Neural cell (in vitro differentiated cells): ENCODE measurements around the gene EFCAB12. TPM values are rescaled to one million over a fixed set of nuclear protein-coding genes. Genes with fewer than 3 reads are reported as not detected.

Experiments used
- H2AFZ ChIP-seq: fragments of 200-600, 300-800 bp; sonication (generic), shearing (Covaris generic); 2 replicates; pipeline ENCODE4 v1.6.0; 2014; ENCODE audit warnings: low read depth, mild to moderate bottlenecking, antibody characterized with exemption, low read length, moderate library complexity
- H3F3A ChIP-seq: fragments of 200-600 bp; shearing (Covaris generic); 2 replicates; pipeline ENCODE4 v1.6.1; 2016; ENCODE audit warnings: mild to moderate bottlenecking, moderate library complexity, mixed read lengths, antibody characterized with exemption, low read length; ENCODE audit not compliant: insufficient read depth, poor library complexity, severe bottlenecking
- H3K27ac ChIP-seq: fragments of 200-600, 300-800 bp; sonication (generic), shearing (Covaris generic); 2 replicates; pipeline ENCODE4 v1.5.1; 2014; ENCODE audit warnings: mild to moderate bottlenecking, low read length, moderate library complexity
- H3K27me3 ChIP-seq: fragments of 300-800, 200-600 bp; sonication (generic), shearing (Covaris generic); 2 replicates; pipeline ENCODE4 v1.6.0; 2014; ENCODE audit warnings: mild to moderate bottlenecking, low read depth, low read length, moderate library complexity; ENCODE audit not compliant: insufficient read depth
- H3K36me3 ChIP-seq: fragments of 300-800, 200-600 bp; sonication (generic), shearing (Covaris generic); 2 replicates; pipeline ENCODE4 v1.5.1; 2014; ENCODE audit warnings: mild to moderate bottlenecking, antibody characterized with exemption, low read length, moderate library complexity; ENCODE audit not compliant: insufficient read depth
- H3K4me2 ChIP-seq: fragments of 300-800, 200-600 bp; sonication (generic), shearing (Covaris generic); 2 replicates; pipeline ENCODE4 v1.6.0; 2014; ENCODE audit warnings: mild to moderate bottlenecking, low read length
- H3K4me3 ChIP-seq: fragments of 300-800, 200-600 bp; sonication (generic), shearing (Covaris generic); 2 replicates; pipeline ENCODE4 v1.5.1; 2014; ENCODE audit warnings: mild to moderate bottlenecking, low read length, moderate library complexity
- H3K79me2 ChIP-seq: fragments of 200-600 bp; shearing (Covaris generic); replicated peaks from 2 replicates; pipeline ENCODE4 v1.6.0; 2014; ENCODE audit warnings: mild to moderate bottlenecking, low read length, moderate library complexity; ENCODE audit not compliant: insufficient read depth
- H3K9ac ChIP-seq: fragments of 300-800, 200-600 bp; sonication (generic), shearing (Covaris generic); 2 replicates; pipeline ENCODE4 v1.6.1; 2016; ENCODE audit warnings: mild to moderate bottlenecking, low read length, mixed read lengths
- H3K9me2 ChIP-seq: fragments of 200-600 bp; shearing (Covaris generic); 2 replicates; pipeline ENCODE4 v1.6.1; 2016; ENCODE audit warnings: mild to moderate bottlenecking, low read length, mixed read lengths; ENCODE audit not compliant: insufficient read depth
- H3K9me3 ChIP-seq: fragments of 200-600, 300-800 bp; sonication (generic), shearing (Covaris generic); 2 replicates; pipeline ENCODE4 v1.6.1; 2016; ENCODE audit warnings: mild to moderate bottlenecking, mixed run types, low read length, moderate library complexity, mixed read lengths
- H4K20me1 ChIP-seq: fragments of 200-600 bp; shearing (Covaris generic); 2 replicates; pipeline ENCODE4 v1.6.1; 2016; ENCODE audit warnings: mild to moderate bottlenecking, mixed run types; ENCODE audit not compliant: insufficient read depth
- EP300 ChIP-seq: fragments of 450-650 bp; conservative IDR thresholded peaks from 2 replicates; pipeline ENCODE4 v1.6.1; 2014; ENCODE audit warnings: antibody characterized with exemption, mild to moderate bottlenecking, moderate library complexity; ENCODE audit not compliant: poor library complexity, severe bottlenecking
- EZH2 ChIP-seq: fragments of 200-600, 300-800 bp; shearing (Covaris generic), sonication (generic); IDR thresholded peaks from 2 replicates; pipeline ENCODE4 v1.6.1; 2014; ENCODE audit warnings: antibody characterized with exemption, low read length, borderline replicate concordance, mild to moderate bottlenecking; ENCODE audit not compliant: insufficient read depth, poor library complexity, severe bottlenecking
- MXI1 ChIP-seq: fragments of 450-650 bp; conservative IDR thresholded peaks from 2 replicates; pipeline ENCODE4 v1.6.1; 2014; ENCODE audit warnings: antibody characterized with exemption, mild to moderate bottlenecking; ENCODE audit not compliant: poor library complexity, severe bottlenecking
- POLR2AphosphoS5 ChIP-seq: IDR thresholded peaks from 2 replicates; pipeline ENCODE4 v1.6.1; 2012
- RAD21 ChIP-seq: fragments of 450-650 bp; conservative IDR thresholded peaks from 2 replicates; pipeline ENCODE4 v1.6.1; 2014; ENCODE audit warnings: antibody characterized with exemption, mild to moderate bottlenecking, moderate library complexity
- SMC3 ChIP-seq: fragments of 450-650 bp; conservative IDR thresholded peaks from 2 replicates; pipeline ENCODE4 v1.6.1; 2014; ENCODE audit warnings: antibody characterized with exemption, mild to moderate bottlenecking, moderate library complexity; ENCODE audit not compliant: poor library complexity
- TAF1 ChIP-seq: IDR thresholded peaks from 2 replicates; pipeline ENCODE4 v1.6.1; 2012; ENCODE audit warnings: low read depth
- polyA plus RNA-seq: library from polyadenylated mRNA; depleted of rRNA; stranded (reverse); fragments of >200 nt; gene quantifications from 2 replicates; pipeline ENCODE4 v1.2.3, GENCODE V29; 2014
- TF ChIP-seq, protein P1 (sequence below): IDR thresholded peaks from 2 replicates; pipeline ENCODE4 v1.6.1; 2012; ENCODE audit warnings: borderline replicate concordance
- TF ChIP-seq, protein P2 (sequence below): fragments of 450-650 bp; IDR thresholded peaks from 2 replicates; pipeline ENCODE4 v1.5.1; 2014; ENCODE audit warnings: antibody characterized with exemption, mild to moderate bottlenecking, moderate library complexity; ENCODE audit not compliant: poor library complexity, severe bottlenecking

The EFCAB12 gene
- polyA plus RNA-seq, 1 donor from 2014 or later: 0.32 TPM

DNA sequence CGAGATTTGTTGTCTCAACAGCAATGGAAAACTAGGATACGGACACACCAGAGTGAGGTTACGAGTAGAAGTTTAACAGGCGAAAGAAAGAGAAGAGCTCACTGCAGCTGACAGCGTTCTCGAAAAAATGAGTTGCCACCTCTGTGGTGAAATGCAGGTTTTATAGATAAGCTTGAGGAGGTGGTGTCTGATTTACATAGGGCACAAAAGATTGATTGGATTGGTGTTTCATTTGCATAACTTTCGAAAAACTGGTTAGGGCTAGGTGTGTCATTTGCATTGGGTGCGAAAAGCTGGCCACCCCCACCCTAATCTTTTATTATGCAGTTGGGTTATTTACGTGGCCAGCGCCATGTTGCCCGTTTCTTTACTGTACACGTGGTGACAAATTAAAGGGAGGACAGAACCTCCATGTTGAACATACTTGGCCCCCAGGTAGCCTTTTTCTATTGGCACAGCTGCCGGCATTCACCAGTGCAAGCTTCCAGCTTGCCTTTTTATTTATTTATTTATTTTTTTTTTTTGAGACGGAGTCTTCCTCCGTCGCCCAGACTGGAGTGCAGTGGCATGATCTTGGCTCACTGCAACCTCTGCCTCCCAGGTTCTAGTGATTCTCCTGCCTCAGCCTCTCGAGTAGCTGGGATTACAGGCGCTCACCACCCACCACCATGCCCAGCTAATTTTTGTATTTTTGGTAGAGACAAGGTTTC lies 19.9 kb upstream of the EFCAB12 start:
- no peak overlapping the region for H3K4me3 ChIP-seq
- no peaks in the 10 kb centered on the region for H3K27me3 ChIP-seq
- no peaks in the 10 kb centered on the region for H3K9me3 ChIP-seq
- no peak overlapping the region for H2AFZ ChIP-seq
- TF ChIP-seq POLR2AphosphoS5 (no peak), RAD21 (no peak), EP300 (no peak), TAF1 (no peak), MXI1 (no peak), SMC3 (no peak), EZH2 (no peak)
- TF ChIP-seq, protein P1, sequence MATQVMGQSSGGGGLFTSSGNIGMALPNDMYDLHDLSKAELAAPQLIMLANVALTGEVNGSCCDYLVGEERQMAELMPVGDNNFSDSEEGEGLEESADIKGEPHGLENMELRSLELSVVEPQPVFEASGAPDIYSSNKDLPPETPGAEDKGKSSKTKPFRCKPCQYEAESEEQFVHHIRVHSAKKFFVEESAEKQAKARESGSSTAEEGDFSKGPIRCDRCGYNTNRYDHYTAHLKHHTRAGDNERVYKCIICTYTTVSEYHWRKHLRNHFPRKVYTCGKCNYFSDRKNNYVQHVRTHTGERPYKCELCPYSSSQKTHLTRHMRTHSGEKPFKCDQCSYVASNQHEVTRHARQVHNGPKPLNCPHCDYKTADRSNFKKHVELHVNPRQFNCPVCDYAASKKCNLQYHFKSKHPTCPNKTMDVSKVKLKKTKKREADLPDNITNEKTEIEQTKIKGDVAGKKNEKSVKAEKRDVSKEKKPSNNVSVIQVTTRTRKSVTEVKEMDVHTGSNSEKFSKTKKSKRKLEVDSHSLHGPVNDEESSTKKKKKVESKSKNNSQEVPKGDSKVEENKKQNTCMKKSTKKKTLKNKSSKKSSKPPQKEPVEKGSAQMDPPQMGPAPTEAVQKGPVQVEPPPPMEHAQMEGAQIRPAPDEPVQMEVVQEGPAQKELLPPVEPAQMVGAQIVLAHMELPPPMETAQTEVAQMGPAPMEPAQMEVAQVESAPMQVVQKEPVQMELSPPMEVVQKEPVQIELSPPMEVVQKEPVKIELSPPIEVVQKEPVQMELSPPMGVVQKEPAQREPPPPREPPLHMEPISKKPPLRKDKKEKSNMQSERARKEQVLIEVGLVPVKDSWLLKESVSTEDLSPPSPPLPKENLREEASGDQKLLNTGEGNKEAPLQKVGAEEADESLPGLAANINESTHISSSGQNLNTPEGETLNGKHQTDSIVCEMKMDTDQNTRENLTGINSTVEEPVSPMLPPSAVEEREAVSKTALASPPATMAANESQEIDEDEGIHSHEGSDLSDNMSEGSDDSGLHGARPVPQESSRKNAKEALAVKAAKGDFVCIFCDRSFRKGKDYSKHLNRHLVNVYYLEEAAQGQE: no peak
- TF ChIP-seq, protein P2, sequence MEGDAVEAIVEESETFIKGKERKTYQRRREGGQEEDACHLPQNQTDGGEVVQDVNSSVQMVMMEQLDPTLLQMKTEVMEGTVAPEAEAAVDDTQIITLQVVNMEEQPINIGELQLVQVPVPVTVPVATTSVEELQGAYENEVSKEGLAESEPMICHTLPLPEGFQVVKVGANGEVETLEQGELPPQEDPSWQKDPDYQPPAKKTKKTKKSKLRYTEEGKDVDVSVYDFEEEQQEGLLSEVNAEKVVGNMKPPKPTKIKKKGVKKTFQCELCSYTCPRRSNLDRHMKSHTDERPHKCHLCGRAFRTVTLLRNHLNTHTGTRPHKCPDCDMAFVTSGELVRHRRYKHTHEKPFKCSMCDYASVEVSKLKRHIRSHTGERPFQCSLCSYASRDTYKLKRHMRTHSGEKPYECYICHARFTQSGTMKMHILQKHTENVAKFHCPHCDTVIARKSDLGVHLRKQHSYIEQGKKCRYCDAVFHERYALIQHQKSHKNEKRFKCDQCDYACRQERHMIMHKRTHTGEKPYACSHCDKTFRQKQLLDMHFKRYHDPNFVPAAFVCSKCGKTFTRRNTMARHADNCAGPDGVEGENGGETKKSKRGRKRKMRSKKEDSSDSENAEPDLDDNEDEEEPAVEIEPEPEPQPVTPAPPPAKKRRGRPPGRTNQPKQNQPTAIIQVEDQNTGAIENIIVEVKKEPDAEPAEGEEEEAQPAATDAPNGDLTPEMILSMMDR: no peak
- H3K9me2 ChIP-seq: no peaks in the 10 kb centered on the region
- H3F3A ChIP-seq: no peaks in the 10 kb centered on the region
- H3K27ac ChIP-seq: no peak overlapping the region
- no peak overlapping the region for H3K4me2 ChIP-seq
- no peaks in the 10 kb centered on the region for H4K20me1 ChIP-seq
- H3K79me2 ChIP-seq: no peaks in the 10 kb centered on the region
- no peak overlapping the region for H3K9ac ChIP-seq
- H3K36me3 ChIP-seq: no peaks in the 10 kb centered on the region

DNA sequence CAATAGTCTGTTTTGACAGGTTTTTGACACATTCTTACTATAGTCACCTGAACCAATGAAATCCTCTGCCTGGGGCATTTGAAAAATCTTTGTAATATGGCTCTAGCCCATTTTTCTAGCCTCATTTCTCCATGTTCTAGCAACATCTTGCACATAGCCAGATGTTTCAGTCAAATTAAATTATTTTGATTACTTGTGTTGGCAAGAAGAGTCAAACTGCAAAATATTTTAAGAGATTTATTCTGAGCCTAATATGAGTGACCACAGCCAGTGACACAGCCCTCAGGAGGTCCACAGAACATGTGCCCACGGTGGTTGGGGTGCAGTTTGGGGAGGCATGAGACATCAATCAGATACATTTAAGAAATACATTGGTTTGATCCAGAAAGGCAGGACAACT lies 18.5 kb upstream of the EFCAB12 start:
- no peak overlapping the region for H3K4me3 ChIP-seq
- H3K9ac ChIP-seq: no peak overlapping the region
- no peaks in the 10 kb centered on the region for H3K9me3 ChIP-seq
- H4K20me1 ChIP-seq: no peaks in the 10 kb centered on the region
- H2AFZ ChIP-seq: no peak overlapping the region
- no peaks in the 10 kb centered on the region for H3K9me2 ChIP-seq
- no peaks in the 10 kb centered on the region for H3K27me3 ChIP-seq
- H3F3A ChIP-seq: no peaks in the 10 kb centered on the region
- TF ChIP-seq TAF1: no peak
- no peak for TF ChIP-seq MXI1
- TF ChIP-seq EZH2: no peak
- no peak for TF ChIP-seq EP300
- no peak for TF ChIP-seq SMC3
- no peak for TF ChIP-seq POLR2AphosphoS5
- no peak for TF ChIP-seq RAD21
- TF ChIP-seq, protein P1: no peak
- TF ChIP-seq, protein P2: no peak
- peaks cover 5% of the 10 kb centered on the region for H3K79me2 ChIP-seq
- no peak overlapping the region for H3K27ac ChIP-seq
- no peaks in the 10 kb centered on the region for H3K36me3 ChIP-seq
- no peak overlapping the region for H3K4me2 ChIP-seq
